ENCODE measurements around the gene TMEM179.
"Not testable (repeated sequence)": the region's sequence is repeated elsewhere in the genome, so short reads cannot be mapped to it uniquely, and the experiment has no call there.

The TMEM179 gene

DNA sequence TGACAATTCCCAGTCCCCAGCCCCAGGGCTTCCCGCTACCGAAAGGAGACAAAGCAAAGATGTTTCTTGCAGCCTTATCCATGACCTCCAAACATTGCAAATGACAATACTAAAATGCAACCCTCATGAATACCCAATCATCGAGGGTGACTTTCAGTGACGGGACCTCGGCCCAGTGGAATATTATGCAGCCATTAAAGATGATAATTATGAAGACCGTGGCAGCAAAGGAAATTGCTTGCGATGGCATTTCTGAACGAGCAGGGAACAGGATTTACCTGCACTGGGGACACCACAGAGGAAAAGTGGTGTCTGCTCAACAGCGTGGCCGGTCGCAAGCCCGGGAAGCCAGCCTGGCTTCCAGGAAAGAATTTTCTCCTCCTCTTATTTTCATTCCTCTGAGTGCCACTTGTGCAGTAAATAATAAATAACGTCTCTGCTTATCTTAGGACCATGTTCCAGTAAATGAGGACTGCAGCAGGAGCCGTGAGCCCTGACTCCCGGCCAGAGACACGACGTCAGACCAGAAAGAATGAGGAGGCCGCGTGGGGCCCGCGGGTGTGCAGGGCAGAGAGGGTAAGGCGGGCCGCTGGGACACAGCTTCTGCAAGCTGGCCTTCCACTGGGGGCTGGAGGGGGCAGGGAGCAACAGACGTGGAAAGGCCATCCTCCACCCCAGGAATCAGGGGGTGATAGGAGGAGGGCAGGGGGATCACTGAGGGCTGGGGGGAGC lies 18.4 kb downstream of the TMEM179 start:
- DNase-seq: no peak

DNA sequence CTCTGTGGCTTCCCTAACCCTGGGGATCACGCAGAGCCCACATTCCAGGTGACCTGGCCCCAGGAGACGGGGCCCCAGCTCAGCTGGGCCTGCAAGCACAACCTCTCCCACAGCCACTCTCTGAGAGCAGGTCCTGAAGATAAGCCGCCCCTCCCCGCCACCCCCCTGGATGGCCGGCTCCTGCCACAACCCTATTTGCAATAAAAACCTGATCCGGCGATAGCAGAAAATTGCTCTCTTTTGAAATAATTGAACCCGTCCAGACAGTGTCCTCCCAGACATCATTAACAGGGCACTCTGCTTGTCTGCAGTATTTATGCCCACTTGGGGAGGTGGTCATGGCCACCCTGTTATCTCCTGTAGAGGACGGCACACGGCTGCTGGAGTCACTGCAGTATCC lies 20.0 kb downstream of the TMEM179 start:
- no peak for DNase-seq

DNA sequence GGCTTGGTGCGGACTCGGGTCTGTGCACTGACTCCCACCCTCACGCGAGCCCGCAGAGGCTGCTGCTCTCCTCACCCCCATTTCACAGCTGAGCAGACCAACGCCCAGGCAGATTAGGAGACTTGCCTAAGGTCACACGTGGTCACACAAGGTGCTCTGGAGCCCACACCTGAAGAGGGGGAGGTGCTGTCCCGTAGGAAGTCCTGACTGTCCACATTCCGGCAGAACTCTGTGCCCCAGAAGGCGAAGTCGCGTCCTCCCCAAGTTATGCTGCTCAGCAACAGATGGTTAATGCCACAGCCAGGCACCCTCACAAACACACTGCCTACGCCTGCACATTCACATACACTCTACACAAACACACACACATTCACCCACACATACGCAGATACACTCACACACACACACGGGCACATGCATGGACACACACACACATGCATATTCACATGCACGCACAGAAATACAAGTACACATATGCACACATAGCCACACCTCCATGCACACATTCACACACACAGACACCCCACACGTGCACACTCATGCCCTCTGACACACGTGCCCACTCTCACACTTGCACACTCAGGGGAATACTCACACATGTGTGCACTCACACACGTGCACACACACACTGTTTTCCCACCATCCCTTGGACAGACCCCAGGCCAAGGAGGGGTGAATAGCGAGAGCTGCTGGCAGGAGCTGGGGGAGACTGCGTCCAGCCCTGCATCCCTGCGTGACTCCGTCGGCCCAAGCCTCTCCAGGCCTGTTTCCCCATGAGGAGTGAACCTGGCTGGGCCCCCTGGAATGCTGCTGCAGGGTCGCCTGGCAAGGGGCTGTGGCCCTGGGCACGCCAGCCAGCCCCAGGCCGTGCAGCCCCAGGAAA lies 20.9 kb downstream of the TMEM179 start:
- no peak for DNase-seq

DNA sequence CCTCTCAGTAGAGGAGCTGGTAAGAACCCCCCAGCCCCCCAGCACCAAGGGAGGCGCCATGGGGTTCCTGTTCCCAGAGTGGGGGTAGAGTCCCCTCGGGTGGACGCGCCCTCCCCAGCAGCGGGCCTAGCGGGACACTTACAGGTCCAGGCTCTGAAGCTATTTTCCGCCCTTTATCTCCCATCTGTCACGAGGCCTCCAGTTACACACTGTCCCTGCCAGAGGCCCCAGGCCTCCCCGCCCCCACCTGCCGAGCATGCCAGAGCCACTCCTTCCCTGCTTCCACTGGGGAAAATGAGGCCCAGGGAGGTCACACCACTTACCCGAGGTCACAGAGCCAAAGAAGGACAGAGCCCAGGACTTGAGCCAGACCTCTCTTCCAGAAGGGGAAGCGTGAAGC lies 21.9 kb downstream of the TMEM179 start:
- DNase-seq: no peak

DNA sequence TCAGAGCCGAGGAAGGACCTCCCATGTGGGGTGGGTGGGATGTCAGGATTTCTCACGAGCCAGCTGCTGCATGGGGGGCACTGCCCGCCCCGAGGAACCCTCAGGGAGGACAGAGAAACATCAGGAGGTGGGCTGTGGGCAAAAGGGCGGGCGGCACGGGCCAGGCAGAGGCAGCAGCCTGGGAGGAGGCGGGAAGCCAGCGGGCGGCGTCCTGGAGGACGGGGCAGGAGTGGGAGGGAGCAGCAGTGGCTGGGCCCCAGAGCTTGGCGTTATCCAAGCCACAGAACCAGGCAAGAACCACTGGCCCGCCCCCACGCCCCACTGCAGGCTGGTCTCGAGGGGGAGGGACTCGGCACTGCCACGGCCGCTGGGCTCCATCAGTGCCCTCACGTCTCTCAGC lies 22.6 kb downstream of the TMEM179 start:
- no peak for DNase-seq

DNA sequence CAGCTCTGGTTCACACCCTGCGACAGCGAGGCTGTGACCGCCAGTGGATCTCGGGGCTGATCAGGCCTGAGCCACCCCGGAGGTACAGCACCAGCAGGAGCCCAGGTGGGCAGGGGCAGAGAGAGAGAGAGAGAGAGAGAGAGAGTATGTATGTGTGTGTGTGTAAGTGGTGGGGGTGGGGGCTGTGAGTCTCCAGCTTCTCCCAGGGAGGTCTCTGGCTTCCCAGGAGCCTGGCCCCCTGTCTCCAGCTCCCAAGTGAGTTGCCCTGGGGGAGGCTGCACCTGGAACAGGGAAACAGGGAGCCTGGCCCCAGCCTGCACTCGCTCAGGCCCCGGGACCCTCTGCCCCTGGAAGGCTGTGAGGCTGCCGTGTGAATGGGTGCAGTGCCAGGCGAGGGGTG lies 23.1 kb downstream of the TMEM179 start:
- DNase-seq: no peak

DNA sequence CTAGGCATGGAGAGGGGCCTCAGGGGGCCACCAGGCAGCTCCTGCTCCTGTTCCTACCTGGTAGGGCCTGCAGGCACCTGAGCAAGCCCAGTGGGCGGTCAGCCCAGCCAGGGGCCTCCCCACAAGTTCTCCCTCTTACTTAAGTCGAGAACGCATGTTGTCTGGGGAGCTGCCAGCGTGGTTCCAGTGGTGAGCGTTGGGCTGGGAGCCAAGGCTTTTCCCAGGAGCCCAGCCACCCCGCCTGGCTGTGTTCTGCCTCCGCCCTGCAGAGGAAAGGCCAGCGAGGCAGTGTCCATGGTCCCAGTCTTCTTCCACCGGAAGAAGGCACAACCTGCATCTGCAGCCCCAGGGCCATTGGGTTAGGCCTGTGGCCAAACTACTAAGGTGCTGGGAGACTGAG lies 23.6 kb downstream of the TMEM179 start:
- DNase-seq: no peak

DNA sequence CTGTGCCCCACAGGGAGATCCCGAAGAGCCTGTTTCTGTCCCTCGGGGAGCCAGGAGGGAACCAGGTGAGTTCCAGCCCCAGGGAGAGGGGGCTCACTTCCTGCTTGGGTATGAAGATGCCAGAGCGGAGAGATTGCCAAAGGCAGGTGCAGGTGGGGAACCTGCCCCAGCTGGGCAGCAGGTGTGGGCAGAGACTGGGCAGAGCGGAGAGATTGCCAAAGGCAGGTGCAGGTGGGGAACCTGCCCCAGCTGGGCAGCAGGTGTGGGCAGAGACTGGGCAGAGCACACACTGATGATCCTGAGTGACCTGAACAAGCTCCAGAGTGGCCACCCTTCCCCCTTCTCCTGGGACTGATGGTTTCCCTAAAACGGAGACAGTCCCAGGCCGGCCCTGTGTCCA lies 24.6 kb downstream of the TMEM179 start:
- DNase-seq: not testable (repeated sequence)

DNA sequence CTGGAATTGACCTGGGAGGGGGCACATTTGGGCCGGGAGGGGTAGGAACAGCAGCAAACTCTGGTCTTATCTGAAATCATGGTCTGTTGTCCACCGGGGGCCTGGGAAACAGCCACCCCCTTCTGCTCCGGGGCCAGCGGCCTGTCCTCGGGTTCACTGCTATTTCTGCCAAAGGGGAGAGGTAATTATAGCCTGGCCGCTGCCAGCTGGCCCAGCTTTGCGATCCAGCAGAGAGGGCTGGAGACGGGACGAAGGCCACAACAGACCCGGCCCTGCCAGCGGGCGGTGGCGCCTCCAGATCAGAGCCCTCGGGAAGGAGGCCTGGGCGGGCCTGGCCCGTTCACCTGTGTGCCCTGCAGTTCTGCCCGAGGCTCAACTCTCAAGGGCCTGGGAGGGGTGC lies 25.1 kb downstream of the TMEM179 start, which contains the start of gene C14orf180:
Gene C14orf180 (plus strand): TSS at position 258 of the 400 bp plus-strand sequence. CDS start 6,667 bp downstream, outside the sequence.
- DNase-seq: no peak

DNA sequence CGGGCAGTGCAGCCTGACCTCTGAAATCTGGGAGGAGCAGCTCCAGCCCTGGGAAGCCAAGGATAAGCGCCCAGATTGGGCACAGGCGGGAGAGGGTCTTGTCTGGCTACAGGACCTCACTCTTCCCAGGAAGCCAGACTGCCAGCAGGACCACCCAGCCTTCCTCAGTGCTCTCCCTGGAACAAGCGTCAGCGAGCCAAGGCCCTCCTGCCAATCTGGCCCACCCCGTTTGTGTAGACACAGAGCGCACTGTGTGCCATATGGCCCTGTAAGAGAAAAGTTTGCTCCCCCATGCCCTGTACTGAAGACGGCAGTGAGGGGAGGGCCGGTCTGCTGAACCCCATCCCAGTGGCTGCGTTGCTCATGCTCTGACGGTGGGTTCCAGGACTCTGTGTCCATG lies 26.3 kb downstream of the TMEM179 start:
- no peak for DNase-seq

DNA sequence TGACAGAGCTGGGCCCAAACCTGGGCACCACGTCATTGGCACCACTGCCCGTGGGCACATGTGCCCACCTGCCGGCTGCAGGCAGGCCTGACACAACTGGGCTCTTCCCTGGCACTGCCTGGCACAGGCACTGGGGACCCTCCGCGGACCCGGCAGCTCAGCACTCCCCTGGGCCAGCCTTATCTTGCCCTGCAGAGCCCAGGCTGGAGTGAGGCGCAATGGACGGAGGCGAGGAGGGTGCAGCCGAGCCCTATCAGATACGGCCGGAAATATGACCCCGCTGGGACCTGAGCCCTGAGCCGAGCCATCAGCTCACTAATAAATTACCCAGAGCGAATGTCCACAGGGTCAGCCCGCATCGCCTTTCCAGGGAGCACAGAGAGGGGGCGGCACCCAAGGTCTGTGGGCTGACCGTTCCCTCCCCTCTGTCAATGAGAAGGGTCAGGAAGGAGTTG lies 26.7 kb downstream of the TMEM179 start:
- DNase-seq: no peak

DNA sequence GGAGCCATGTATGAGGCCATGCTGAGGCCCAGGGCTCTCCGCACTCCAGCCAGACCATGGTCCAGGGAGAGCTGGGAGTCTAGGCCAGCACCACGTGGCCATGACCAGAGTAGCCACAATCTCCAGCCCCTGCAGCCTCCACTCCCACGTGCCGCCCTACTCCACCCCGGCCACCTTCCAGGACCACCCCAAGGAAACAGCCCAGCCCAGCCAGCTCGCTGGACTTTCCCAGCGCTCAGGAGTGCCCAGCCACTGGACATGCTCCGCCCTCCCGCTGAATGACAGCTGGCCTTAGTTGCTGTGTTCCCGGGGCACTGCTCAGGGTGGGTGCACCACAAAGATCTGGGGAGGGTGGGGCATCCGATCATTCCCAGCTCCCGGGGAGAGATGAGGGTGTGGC lies 27.1 kb downstream of the TMEM179 start:
- DNase-seq: no peak

DNA sequence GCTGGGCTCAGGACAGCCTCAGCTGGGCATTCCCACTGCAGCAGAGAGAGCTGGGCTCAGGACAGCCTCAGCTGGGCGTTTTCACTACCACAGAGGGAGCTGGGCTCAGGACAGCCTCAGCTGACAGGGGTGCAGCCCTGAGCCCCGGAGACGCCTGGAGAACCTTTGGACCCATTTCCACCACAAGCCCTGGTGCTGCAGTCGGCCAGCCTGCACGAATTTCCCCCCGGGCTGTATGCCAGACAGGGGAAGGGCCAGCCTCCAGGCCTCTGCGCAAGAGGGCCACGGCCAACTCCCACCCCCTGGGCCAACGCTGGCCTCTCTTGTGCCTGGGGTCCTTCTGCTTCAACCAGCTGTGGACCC lies 27.6 kb downstream of the TMEM179 start:
- no peak for DNase-seq

DNA sequence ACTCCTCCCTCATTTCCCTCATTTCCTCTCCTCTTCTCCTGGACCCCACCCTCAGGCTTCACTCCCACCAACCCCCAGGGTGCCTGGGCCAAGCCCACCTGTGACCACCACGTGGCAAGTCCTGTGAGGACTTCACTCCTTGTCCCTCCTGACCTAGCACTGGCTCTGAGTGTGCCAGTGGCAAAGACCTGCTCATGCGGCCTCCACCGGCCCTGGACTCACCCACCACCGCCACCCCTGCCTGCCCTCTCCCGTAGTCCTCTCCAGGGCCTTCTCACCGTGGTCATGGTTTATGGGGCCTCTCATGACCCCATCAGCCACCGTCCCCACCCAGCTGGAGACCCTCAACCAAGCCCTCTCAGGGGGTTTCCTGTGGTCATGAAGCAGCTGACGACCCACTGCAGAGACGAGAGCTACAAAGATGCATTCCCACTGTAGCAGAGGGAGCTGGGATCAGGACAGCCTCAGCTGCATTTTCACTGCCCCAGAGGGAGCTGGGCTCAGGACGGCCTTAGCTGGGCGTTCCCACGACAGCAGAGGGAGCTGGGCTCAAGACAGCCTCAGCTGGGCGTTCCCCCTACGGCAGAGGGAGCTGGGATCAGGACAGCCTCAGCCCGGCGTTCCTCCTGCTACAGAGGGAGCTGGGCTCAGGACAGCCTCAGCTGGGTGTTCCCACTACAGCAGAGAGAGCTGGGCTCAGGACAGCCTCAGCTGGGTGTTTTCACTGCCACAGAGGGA lies 28.2 kb downstream of the TMEM179 start:
- no peak for DNase-seq

DNA sequence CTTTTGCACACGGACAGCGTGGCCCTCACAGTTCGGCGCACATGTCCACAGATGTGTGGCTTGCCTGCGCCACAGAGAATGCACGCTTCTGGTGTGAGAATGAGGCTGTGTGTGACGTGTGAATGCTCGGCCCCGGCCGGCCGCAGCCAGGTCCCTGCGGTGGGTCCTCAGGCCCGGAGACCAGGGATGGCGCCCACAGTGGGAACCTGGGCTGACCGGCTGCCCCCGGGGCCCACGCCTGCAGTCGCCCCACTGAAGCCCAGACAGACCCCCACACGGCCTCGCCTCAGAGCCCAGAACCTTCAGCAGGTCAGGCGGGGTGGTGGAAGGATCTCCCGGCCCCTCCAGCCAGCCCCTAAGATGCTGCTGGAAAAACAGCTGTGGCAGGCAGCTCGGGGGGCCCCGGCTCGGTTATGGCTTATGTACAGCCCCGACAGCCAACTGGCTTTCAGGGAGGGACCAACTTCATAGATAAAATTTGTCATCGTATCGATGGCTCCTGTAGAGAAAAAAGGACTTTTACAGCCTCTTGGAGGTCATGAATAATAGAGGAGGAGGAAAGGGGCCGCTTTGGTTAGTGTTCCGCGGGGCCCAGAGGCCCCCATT lies 29.5 kb downstream of the TMEM179 start:
- DNase-seq: no peak

DNA sequence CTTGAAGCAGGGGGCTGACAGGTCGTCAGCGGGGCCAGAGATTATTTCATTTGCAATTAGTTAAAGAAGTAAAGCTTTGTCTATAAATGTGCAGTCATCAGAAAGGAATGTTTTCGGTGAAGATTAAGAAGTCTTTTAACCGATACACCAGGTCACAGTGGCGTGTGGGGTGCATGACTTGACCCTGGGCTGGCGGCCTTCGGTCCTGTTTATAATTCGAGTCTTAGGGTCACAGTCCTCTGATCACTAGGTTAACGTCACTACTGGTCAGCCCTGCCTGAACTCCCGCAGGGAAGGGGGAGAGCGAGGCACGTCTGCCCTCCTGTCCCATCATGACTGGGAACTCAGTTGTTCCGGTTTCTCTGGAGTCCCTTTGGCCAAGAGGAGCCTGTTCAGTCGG lies 30.0 kb downstream of the TMEM179 start:
- no peak for DNase-seq

DNA sequence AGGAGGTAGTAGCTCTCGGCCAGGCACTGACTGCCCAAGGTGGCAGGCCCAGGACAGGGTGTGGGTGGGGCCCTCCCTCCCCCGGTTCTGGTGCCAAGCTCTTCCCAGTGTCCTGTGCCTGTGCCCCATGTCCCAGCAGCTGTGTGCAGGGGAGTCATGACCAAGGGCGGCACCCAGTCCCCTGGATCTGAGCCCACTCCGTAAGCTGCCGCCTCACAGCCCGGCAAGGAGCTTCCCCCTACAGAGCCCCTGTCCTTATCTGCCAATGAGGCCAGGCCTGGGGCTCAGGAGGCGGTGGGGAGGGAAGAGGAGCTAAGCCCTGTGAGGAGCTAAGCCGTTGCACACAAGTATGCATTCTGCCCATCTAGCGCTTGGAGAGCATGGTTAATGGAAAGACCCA lies 30.6 kb downstream of the TMEM179 start:
- no peak for DNase-seq

DNA sequence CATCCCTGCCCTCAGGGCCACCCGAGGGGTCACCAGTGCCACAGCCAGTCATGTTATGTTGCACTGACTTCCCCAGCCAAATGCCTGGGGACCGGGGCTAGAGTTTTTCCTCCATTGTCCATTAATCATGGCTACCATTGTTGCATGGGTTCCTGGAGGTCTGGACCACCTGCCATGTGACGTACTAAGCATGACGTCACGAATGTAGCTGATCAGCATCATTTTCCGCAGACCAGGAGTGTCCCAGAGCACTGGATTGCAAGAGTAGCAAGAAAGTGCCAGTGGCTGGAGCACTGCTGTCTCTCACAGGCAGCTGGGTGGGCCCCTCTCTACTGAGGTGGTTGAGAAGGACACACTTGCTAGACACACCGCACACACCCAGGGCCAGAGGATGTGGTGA lies 31.9 kb downstream of the TMEM179 start:
- no peak for DNase-seq

DNA sequence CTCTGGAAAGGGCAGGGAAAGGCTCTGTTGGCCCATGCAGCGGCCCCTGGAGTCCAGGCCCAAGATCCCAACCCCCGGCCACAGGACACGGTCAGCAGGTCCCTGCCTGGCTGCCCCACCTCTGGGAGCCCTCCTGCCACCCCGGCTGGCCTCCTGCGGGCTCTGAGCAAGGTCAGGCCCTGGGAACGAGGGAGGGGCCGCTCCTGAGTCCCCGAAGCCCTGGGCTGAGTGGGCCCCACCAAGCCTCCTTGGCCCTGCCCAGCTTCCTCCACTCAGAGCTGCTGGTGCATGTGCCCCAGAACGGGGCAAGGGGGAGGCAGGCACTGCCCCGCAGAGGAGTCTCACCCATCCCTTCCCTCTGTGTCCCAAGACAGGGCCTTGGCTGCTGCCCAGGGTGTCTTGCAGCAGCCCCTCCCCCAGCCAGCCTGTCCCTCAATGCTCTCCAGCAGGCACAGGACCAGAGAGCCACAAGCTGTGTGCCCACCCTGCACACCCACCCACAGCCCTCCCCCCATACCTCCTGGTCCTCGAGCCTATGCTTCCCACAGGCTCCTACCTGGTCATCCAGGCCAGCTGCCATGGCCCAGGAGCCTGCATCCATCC lies 32.4 kb downstream of the TMEM179 start:
- no peak for DNase-seq

DNA sequence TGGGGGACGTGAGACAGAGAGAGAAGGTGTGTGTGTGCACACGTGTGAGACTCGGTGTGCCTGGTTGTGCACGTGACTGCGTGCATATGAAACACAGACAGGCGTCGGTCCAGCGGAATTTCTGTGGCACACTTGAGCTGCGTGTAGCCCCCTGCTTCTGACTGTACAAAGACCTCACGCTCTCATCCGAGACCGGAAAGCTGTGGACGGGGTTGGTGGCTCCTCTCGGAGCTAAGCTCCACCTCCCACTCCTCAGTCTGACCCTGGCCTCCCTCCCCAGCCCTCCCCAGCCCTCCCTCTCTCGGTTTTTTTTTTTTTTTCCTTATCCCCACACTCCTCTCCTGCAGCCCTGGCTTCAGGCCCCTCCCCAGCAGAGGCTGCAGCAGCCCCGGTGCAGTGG lies 33.3 kb downstream of the TMEM179 start:
- DNase-seq: no peak

DNA sequence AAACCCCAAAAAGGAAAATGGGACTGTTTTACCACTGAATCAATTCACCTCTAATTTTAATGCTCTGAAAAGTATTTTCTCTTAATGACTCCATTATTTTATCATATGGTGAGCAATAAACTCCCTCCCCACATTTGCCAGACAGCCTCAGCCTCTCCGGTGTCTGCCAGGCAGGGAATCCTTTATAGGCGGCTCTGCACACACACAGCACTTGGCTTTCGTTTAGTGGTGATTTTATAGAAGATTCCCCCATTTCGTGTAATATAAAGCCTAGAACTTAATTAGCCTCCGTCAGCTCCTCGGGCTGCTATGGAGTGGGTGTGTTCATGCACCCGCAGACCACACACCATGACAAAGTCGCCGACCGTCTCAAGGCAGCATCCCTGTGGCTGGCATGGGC lies 35.1 kb downstream of the TMEM179 start:
- DNase-seq: no peak

DNA sequence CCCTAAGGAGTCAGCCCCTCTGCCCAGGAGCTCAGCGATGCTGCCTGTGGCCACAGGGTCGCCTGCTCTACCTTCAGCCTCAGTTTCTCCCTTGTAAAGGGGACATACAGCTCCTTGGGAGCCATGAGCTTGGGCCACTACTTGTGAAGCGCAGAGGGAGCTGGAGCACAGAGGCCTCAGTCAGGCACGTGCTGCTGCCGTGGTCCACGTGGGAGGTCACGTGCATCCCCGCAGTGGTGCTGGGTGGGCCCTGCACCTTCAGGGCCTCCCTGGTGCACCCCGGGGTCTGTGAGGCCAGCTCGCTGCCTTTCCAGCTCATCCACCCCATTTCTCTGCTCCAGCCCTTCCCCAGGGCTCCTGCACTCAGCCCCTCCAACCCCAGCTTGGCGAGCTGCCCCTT lies 36.0 kb downstream of the TMEM179 start:
- no peak for DNase-seq

DNA sequence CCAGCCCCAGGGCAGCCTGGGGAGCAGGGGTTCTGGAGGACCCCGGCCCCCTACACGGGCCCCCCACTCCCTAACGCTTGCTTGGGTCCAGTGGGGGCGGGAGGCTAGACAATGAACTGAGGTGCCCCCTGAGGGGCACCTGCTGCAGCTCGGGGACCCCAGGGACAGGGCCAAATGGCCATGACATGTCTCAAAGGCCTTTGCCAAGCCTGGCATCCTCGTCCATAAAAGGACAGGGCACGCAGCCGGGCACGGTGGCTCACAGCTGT lies 36.7 kb downstream of the TMEM179 start:
- no peak for DNase-seq
